Effector CD4-positive, alpha-beta T cell (primary cell): Measurements from ENCODE around the gene ZFAND2A.
"Not testable (repeated sequence)": the region's sequence is repeated elsewhere in the genome, so short reads cannot be mapped to it uniquely, and the experiment has no call there.

ENCODE experiments used
- DNase-seq: peaks from one replicate; pipeline ENCODE4 v3.0.0-alpha.2; 2020

ZFAND2A gene

GRCh38 chr7:1150400-1151002, 9.5 kb downstream of the ZFAND2A start:
- no peak for DNase-seq

- DNase-seq = no peak
Observed at GRCh38 chr7:1149351-1149794, 10.6 kb downstream of the ZFAND2A start.

- not testable (repeated sequence) for DNase-seq
Observed at GRCh38 chr7:1147873-1148272, 12.1 kb downstream of the ZFAND2A start.

- no peak for DNase-seq
Observed at GRCh38 chr7:1144269-1144771, 15.7 kb downstream of the ZFAND2A start.

- DNase-seq = not testable (repeated sequence)
Observed at GRCh38 chr7:1143031-1143430, 17.0 kb downstream of the ZFAND2A start.

GRCh38 chr7:1142051-1142635, 17.9 kb downstream of the ZFAND2A start:
- no peak for DNase-seq

- DNase-seq = no peak
Observed at GRCh38 chr7:1141651-1142050, 18.3 kb downstream of the ZFAND2A start.

- DNase-seq = no peak
Observed at GRCh38 chr7:1140476-1141104, 19.4 kb downstream of the ZFAND2A start.

- DNase-seq = no peak
Observed at GRCh38 chr7:1137517-1138167, 22.4 kb downstream of the ZFAND2A start.

- no peak for DNase-seq
Observed at GRCh38 chr7:1136841-1137516, 23.0 kb downstream of the ZFAND2A start.

- no peak for DNase-seq
Observed at GRCh38 chr7:1134951-1135350, 25.0 kb downstream of the ZFAND2A start.

- DNase-seq = no peak
Observed at GRCh38 chr7:1131471-1132265, 28.3 kb downstream of the ZFAND2A start.

GRCh38 chr7:1130021-1130990, 29.7 kb downstream of the ZFAND2A start:
- DNase-seq = no peak

GRCh38 chr7:1129431-1129830, 30.6 kb downstream of the ZFAND2A start:
- no peak for DNase-seq

GRCh38 chr7:1127001-1127400, 33.0 kb downstream of the ZFAND2A start:
- DNase-seq = no peak

GRCh38 chr7:1125603-1125969, 34.4 kb downstream of the ZFAND2A start:
- no peak for DNase-seq

- no peak for DNase-seq
Observed at GRCh38 chr7:1124816-1125602, 35.0 kb downstream of the ZFAND2A start.

- no peak for DNase-seq
Observed at GRCh38 chr7:1124164-1124563, 35.8 kb downstream of the ZFAND2A start.

- DNase-seq = no peak
Observed at GRCh38 chr7:1123715-1124114, 36.3 kb downstream of the ZFAND2A start.

GRCh38 chr7:1122832-1123501, 37.0 kb downstream of the ZFAND2A start:
- DNase-seq = no peak
